KMS-11 (cell line): ENCODE measurements around the gene GANAB.

Experiments used
- H2AFZ ChIP-seq: fragments of 200-600 bp; sonication (generic); 2 replicates; pipeline ENCODE4 v1.6.1; 2016; ENCODE audit warnings: antibody characterized with exemption, mixed run types, low read depth
- H3K27ac ChIP-seq: fragments of 200-600 bp; sonication (generic); 2 replicates; pipeline ENCODE4 v1.6.1; 2016; ENCODE audit warnings: mild to moderate bottlenecking, mixed run types
- H3K27me3 ChIP-seq: fragments of 200-600 bp; sonication (generic); 2 replicates; pipeline ENCODE4 v1.6.1; 2017; ENCODE audit warnings: mild to moderate bottlenecking, low read depth, mixed run types, moderate library complexity; ENCODE audit not compliant: insufficient read depth
- H3K36me3 ChIP-seq: fragments of 200-600 bp; sonication (generic); 2 replicates; pipeline ENCODE4 v1.6.1; 2017; ENCODE audit warnings: mild to moderate bottlenecking, mixed run types; ENCODE audit not compliant: insufficient read depth
- H3K4me1 ChIP-seq: fragments of 200-600 bp; sonication (generic); 2 replicates; pipeline ENCODE4 v1.6.1; 2016; ENCODE audit warnings: mild to moderate bottlenecking, low read depth, mixed run types; ENCODE audit not compliant: poor library complexity, severe bottlenecking
- H3K4me2 ChIP-seq: fragments of 200-600 bp; sonication (generic); 2 replicates; pipeline ENCODE4 v1.7.0; 2016; ENCODE audit warnings: mild to moderate bottlenecking, mixed run types
- H3K4me3 ChIP-seq: fragments of 200-600 bp; sonication (generic); IDR thresholded peaks from 2 replicates; pipeline ENCODE4 v1.6.1; 2017; ENCODE audit warnings: low read depth, low read length, mixed read lengths; ENCODE audit not compliant: insufficient read depth
- H3K79me2 ChIP-seq: fragments of 200-600 bp; sonication (generic); 2 replicates; pipeline ENCODE4 v1.6.1; 2016; ENCODE audit warnings: low read depth, mixed run types; ENCODE audit not compliant: insufficient read depth
- H3K9ac ChIP-seq: fragments of 200-600 bp; sonication (generic); 2 replicates; pipeline ENCODE4 v1.6.1; 2016; ENCODE audit warnings: mild to moderate bottlenecking, mixed run types
- H4K20me1 ChIP-seq: fragments of 200-600 bp; sonication (generic); 2 replicates; pipeline ENCODE4 v1.6.1; 2016; ENCODE audit warnings: mild to moderate bottlenecking, mixed run types; ENCODE audit not compliant: insufficient read depth
- CTCF ChIP-seq: fragments of 200-600 bp; sonication (generic); conservative IDR thresholded peaks from 2 replicates; pipeline ENCODE4 v1.6.1; 2017; ENCODE audit warnings: low read depth, mild to moderate bottlenecking, antibody characterized with exemption, low read length, moderate library complexity, mixed read lengths

GANAB gene

GRCh38 chr11:62578541-62578940 lies 67.9 kb downstream of the GANAB start:
- Histone ChIP-seq H3K27me3 (no peaks in the 10 kb centered on the region), H3K4me1 (peaks cover 7% of the 10 kb centered on the region), H4K20me1 (no peaks in the 10 kb centered on the region), H3K79me2 (peaks cover 1% of the 10 kb centered on the region; the same call in 1 of the 2 replicates), H2AFZ (no peak overlapping the region), H3K4me2 (no peak overlapping the region), H3K36me3 (0 out of 2 replicates have a peak, but pooled peaks cover 4% of the 10 kb centered on the region), H3K4me3 (no peak overlapping the region), H3K27ac (no peak overlapping the region), H3K9ac (no peak overlapping the region)
- TF ChIP-seq CTCF = no peak

- H3K36me3 ChIP-seq = peaks cover 4% of the 10 kb centered on the region; the same call in 1 of the 2 replicates
- no peak for TF ChIP-seq CTCF
- no peak overlapping the region for H3K27ac ChIP-seq
- peaks cover 15% of the 10 kb centered on the region for H3K79me2 ChIP-seq
- no peak overlapping the region for H3K9ac ChIP-seq
- peaks cover 13% of the 10 kb centered on the region for H3K4me1 ChIP-seq
- H3K4me2 ChIP-seq = no peak overlapping the region
- no peaks in the 10 kb centered on the region for H3K27me3 ChIP-seq
- no peak overlapping the region for H2AFZ ChIP-seq
- H3K4me3 ChIP-seq = no peak overlapping the region
- no peaks in the 10 kb centered on the region for H4K20me1 ChIP-seq
Observed at GRCh38 chr11:62577046-62577714, 69.2 kb downstream of the GANAB start.

DNA sequence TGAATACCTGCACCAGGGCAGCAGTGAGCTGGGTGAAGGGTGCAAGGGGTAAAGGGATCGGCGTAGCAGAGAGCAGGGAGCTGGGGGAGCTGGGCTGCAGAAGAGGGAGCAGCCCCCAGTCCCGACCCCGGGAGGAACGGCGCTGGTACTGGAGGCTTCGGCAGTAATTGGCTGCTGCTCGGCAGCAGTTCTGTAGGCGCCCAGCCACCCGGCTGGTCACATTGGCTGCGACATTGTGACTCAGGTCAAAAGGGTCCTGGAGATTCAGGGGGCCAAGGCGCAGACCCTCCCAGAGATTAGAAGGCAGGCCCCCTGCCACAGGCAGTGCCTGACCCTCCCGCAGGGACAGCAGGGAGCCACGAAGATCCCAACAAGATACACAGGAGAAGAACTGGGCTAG lies 70.6 kb downstream of the GANAB start:
- no peak overlapping the region for H3K4me2 ChIP-seq
- peaks cover 24% of the 10 kb centered on the region for H3K4me1 ChIP-seq
- H4K20me1 ChIP-seq = no peaks in the 10 kb centered on the region
- H3K36me3 ChIP-seq = peaks cover 15% of the 10 kb centered on the region; the same call in 1 of the 2 replicates
- no peak overlapping the region for H3K27ac ChIP-seq
- no peak overlapping the region for H2AFZ ChIP-seq
- TF ChIP-seq CTCF = no peak
- H3K4me3 ChIP-seq = no peak overlapping the region
- H3K27me3 ChIP-seq = no peaks in the 10 kb centered on the region
- H3K9ac ChIP-seq = no peak overlapping the region
- H3K79me2 ChIP-seq = peaks cover 28% of the 10 kb centered on the region

DNA sequence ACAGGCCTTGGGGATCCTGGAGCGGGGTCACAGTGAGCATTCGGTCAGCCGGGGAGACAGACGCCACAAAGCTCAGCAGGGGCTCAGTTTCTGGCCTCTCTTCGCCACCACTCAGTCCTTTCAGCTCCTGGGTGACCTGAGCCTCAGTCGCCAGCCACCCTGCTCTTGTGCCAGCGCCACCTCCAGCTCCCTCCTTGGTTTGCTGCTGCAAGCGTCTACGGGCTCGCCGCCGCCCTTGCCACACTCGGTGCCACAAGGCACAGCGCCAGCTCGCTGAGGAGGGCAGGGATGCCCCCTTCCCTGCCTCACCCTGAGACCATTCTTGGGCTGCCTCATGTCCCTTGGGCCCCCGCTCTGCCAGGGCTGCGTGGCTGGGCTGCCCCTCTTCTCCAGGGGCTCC lies 71.3 kb downstream of the GANAB start:
- Histone ChIP-seq H3K4me1 (peaks cover 26% of the 10 kb centered on the region), H3K27me3 (no peaks in the 10 kb centered on the region), H3K27ac (no peak overlapping the region), H3K4me2 (no peak overlapping the region), H2AFZ (no peak overlapping the region), H3K9ac (no peak overlapping the region), H3K36me3 (peaks cover 20% of the 10 kb centered on the region; the same call in 1 of the 2 replicates), H3K4me3 (no peak overlapping the region), H3K79me2 (peaks cover 35% of the 10 kb centered on the region), H4K20me1 (no peaks in the 10 kb centered on the region)
- TF ChIP-seq CTCF = no peak
